ENCODE measurements around the gene FBN1. TPM values are rescaled to one million over a fixed set of nuclear protein-coding genes. Genes with fewer than 3 reads are reported as not detected.

FBN1 gene
- total RNA-seq, 1 donor from 2014 or later, result 0.62 TPM

GRCh38 chr15:48563934-48564333 lies 81.6 kb downstream of the FBN1 start:
- DNase-seq (no peak), ATAC-seq (ENCODE audit: low read depth) (no peak)
- no peak overlapping the region for H3K27ac Mint-ChIP-seq
- no peaks in the 10 kb centered on the region for H3K36me3 Mint-ChIP-seq (ENCODE audit: low read depth)
- peaks cover 3% of the 10 kb centered on the region for H3K27me3 Mint-ChIP-seq
- no peaks in the 10 kb centered on the region for H3K9me3 Mint-ChIP-seq
- intact Hi-C loops (cut with micrococcal nuclease), result no loop called here
- no peak overlapping the region for H3K4me3 Mint-ChIP-seq
- ChIA-PET POLR2A (no interaction called here), CTCF (no interaction called here)
- H3K4me1 Mint-ChIP-seq, result no peaks in the 10 kb centered on the region
- TF ChIP-seq CTCF (IDR thresholded peaks at IDR 0.05), result no peak

- DNase-seq (no peak), ATAC-seq (ENCODE audit: low read depth) (no peak)
- no peak overlapping the region for H3K27ac Mint-ChIP-seq
- no peaks in the 10 kb centered on the region for H3K9me3 Mint-ChIP-seq
- POLR2A ChIA-PET, result no interaction called here
- intact Hi-C loops (cut with micrococcal nuclease), result no loop called here
- H3K27me3 Mint-ChIP-seq, result peaks cover 3% of the 10 kb centered on the region
- no peak overlapping the region for H3K4me3 Mint-ChIP-seq
- TF ChIP-seq CTCF (IDR thresholded peaks at IDR 0.05), result no peak
- H3K4me1 Mint-ChIP-seq, result no peaks in the 10 kb centered on the region
- H3K36me3 Mint-ChIP-seq (ENCODE audit: low read depth), result no peaks in the 10 kb centered on the region
- CTCF ChIA-PET, result no interaction called here
Measured at GRCh38 chr15:48560321-48561051, 85.0 kb downstream of the FBN1 start.

- intact Hi-C loops (cut with micrococcal nuclease), result no loop called here
Measured at GRCh38 chr15:48559285-48559684, 86.2 kb downstream of the FBN1 start.

GRCh38 chr15:48558226-48558625 lies 87.3 kb downstream of the FBN1 start:
- no peaks in the 10 kb centered on the region for H3K9me3 Mint-ChIP-seq
- intact Hi-C loops (cut with micrococcal nuclease), result no loop called here
- H3K27me3 Mint-ChIP-seq, result peaks cover 3% of the 10 kb centered on the region
- DNase-seq (no peak), ATAC-seq (ENCODE audit: low read depth) (no peak)
- ChIA-PET POLR2A (no interaction called here), CTCF (no interaction called here)
- no peaks in the 10 kb centered on the region for H3K36me3 Mint-ChIP-seq (ENCODE audit: low read depth)
- no peak for TF ChIP-seq CTCF (IDR thresholded peaks at IDR 0.05)
- no peak overlapping the region for H3K27ac Mint-ChIP-seq
- H3K4me1 Mint-ChIP-seq, result no peaks in the 10 kb centered on the region
- H3K4me3 Mint-ChIP-seq, result no peak overlapping the region

More at GRCh38 chr15:48559285-48559684, 86.2 kb downstream of the FBN1 start:
- Mint-ChIP-seq H3K4me3 (no peak overlapping the region), H3K4me1 (no peaks in the 10 kb centered on the region), H3K27me3 (peaks cover 3% of the 10 kb centered on the region), H3K27ac (no peak overlapping the region), H3K36me3 (ENCODE audit: low read depth) (no peaks in the 10 kb centered on the region), H3K9me3 (no peaks in the 10 kb centered on the region)
- DNase-seq, result no peak
- POLR2A ChIA-PET, result no interaction called here
- CTCF ChIA-PET, result no interaction called here
- TF ChIP-seq CTCF (IDR thresholded peaks at IDR 0.05), result no peak
- no peak for ATAC-seq (ENCODE audit: low read depth)

- H3K36me3 Mint-ChIP-seq (ENCODE audit: low read depth), result no peaks in the 10 kb centered on the region
- ChIA-PET CTCF (no interaction called here), POLR2A (no interaction called here)
- H3K27ac Mint-ChIP-seq, result no peak overlapping the region
- no peaks in the 10 kb centered on the region for H3K9me3 Mint-ChIP-seq
- DNase-seq, result no peak
- intact Hi-C loops (cut with micrococcal nuclease), result no loop called here
- H3K27me3 Mint-ChIP-seq, result no peaks in the 10 kb centered on the region
- ATAC-seq (ENCODE audit: low read depth), result no peak
- TF ChIP-seq CTCF (IDR thresholded peaks at IDR 0.05), result no peak
- H3K4me1 Mint-ChIP-seq, result no peaks in the 10 kb centered on the region
- H3K4me3 Mint-ChIP-seq, result no peak overlapping the region
Measured at GRCh38 chr15:48557335-48557734, 88.2 kb downstream of the FBN1 start.
